OCI-LY7 (cell line): Measurements from ENCODE around the gene OR2A12. TPM values are rescaled to one million over a fixed set of nuclear protein-coding genes. Genes with fewer than 3 reads are reported as not detected.

ENCODE experiments used
- BruUV-seq: library from RNA; stranded (reverse); fragments of 400-500 nt; replicated peaks from 2 replicates; lab custom pipeline; 2021; lab: Mats Ljungman, UMichigan
- CTCF ChIA-PET: fragments of 300-600 bp; sonication (Branson Sonifier 250); formaldehyde crosslinking; loops from one replicate; lab custom pipeline; 2022; ENCODE audit warnings: antibody characterized with exemption; ENCODE audit not compliant: unreplicated experiment; lab: Charles Lee
- POLR2A ChIA-PET: fragments of 300-600 bp; sonication (Branson Sonifier 250); formaldehyde crosslinking; loops from one replicate; lab custom pipeline; 2022; ENCODE audit warnings: antibody characterized with exemption; lab: Charles Lee
- DNase-seq: peaks from one replicate; pipeline ENCODE4 v3.0.0-alpha.2; 2015; ENCODE audit warnings: low spot score
- H2AFZ ChIP-seq: fragments of 200-600 bp; sonication (generic), shearing (Covaris generic); 2 replicates; pipeline ENCODE4 v1.6.1; 2014; ENCODE audit warnings: mild to moderate bottlenecking, antibody characterized with exemption, low read length, moderate library complexity
- H3K27ac ChIP-seq: fragments of 200-600 bp; sonication (generic); 2 replicates; pipeline ENCODE4 v1.5.1; 2014; ENCODE audit warnings: mixed run types, low read depth, mild to moderate bottlenecking, moderate library complexity, low read length, inconsistent platforms; ENCODE audit not compliant: poor library complexity, severe bottlenecking
- H3K36me3 ChIP-seq: fragments of 200-600 bp; sonication (generic); 2 replicates; pipeline ENCODE4 v1.6.1; 2014; ENCODE audit warnings: mild to moderate bottlenecking, antibody characterized with exemption, low read length, moderate library complexity, mixed read lengths; ENCODE audit not compliant: insufficient read depth
- H3K4me1 ChIP-seq: fragments of 200-600 bp; sonication (generic); 2 replicates; pipeline ENCODE4 v1.5.1; 2014; ENCODE audit warnings: mild to moderate bottlenecking, low read length; ENCODE audit not compliant: insufficient read depth, poor library complexity, severe bottlenecking
- H3K4me2 ChIP-seq: fragments of 200-600 bp; sonication (generic); 2 replicates; pipeline ENCODE4 v1.6.1; 2014; ENCODE audit warnings: mild to moderate bottlenecking, low read length
- H3K4me3 ChIP-seq: fragments of 200-600 bp; sonication (generic); 2 replicates; pipeline ENCODE4 v1.5.1; 2014; ENCODE audit warnings: mild to moderate bottlenecking, low read depth, low read length; ENCODE audit not compliant: poor library complexity, severe bottlenecking
- H3K79me2 ChIP-seq: fragments of 200-600 bp; sonication (generic); 2 replicates; pipeline ENCODE4 v1.6.1; 2016; ENCODE audit warnings: low read depth, mild to moderate bottlenecking, low read length, moderate library complexity, mixed read lengths; ENCODE audit not compliant: insufficient read depth
- H3K9me2 ChIP-seq: fragments of 200-600 bp; sonication (generic); 2 replicates; pipeline ENCODE4 v1.6.1; 2016; ENCODE audit warnings: mild to moderate bottlenecking, low read length, mixed read lengths; ENCODE audit not compliant: insufficient read depth
- H3K9me3 ChIP-seq: fragments of 200-600 bp; sonication (generic); 2 replicates; pipeline ENCODE4 v1.6.1; 2014; ENCODE audit warnings: mild to moderate bottlenecking, mixed run types, low read length, mixed read lengths
- H4K20me1 ChIP-seq: fragments of 200-600 bp; sonication (generic); 2 replicates; pipeline ENCODE4 v1.6.1; 2014; ENCODE audit warnings: mild to moderate bottlenecking, antibody characterized with exemption, low read length, moderate library complexity, mixed read lengths; ENCODE audit not compliant: insufficient read depth
- EZH2phosphoT487 ChIP-seq: fragments of 200-600 bp; sonication (generic); IDR thresholded peaks from 2 replicates; pipeline ENCODE4 v1.6.1; 2018; ENCODE audit warnings: low read depth, borderline replicate concordance, mild to moderate bottlenecking, mixed run types, antibody characterized with exemption, low read length, moderate library complexity, mixed read lengths
- intact Hi-C: fragments of 100-400 bp; cut with micrococcal nuclease; formaldehyde crosslinking; loops from one replicate; pipeline ENCODE4 v1.10.0; 2022; ENCODE audit not compliant: unreplicated experiment
- total RNA-seq, 2 experiments: library from RNA; depleted of rRNA in 1 of 2; stranded (reverse); fragments of >200 nt in 1 of 2; shearing (Covaris generic) in 1 of 2; gene quantifications; 2 replicates each; pipeline ENCODE4 v1.2.3, GENCODE V29; 2014 to 2022
- TF ChIP-seq, protein P1 (sequence below): fragments of 200-600 bp; sonication (generic); conservative IDR thresholded peaks from 2 replicates; pipeline ENCODE4 v1.5.1; 2014; ENCODE audit warnings: mild to moderate bottlenecking, antibody characterized with exemption, low read length, moderate library complexity, mixed read lengths

The OR2A12 gene
- total RNA-seq, 2 experiments from 2014 or later, result not detected

DNA sequence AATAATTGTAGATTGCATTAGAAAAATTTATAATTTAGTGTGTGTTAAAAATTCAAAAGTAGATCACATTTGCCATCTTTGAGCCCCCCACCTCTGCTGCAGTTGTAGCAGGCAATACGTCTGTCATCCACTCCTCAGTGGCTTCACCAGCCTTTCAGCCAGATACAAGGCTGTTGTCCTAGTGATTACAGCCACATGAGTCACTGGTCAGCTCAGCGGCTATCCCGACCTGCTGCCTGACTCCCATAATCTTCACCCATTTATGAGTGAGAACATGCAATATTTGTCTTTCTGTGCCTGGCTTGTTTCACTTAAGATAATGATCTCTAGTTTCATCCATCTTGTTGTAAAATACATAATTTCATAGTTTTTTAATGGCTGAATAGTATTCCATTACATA lies 28.1 kb upstream of the OR2A12 start:
- Histone ChIP-seq H3K9me2 (no peaks in the 10 kb centered on the region), H3K9me3 (no peaks in the 10 kb centered on the region), H3K4me2 (no peak overlapping the region), H3K79me2 (no peaks in the 10 kb centered on the region), H3K4me1 (no peaks in the 10 kb centered on the region), H2AFZ (no peak overlapping the region), H4K20me1 (no peaks in the 10 kb centered on the region), H3K27ac (no peak overlapping the region), H3K36me3 (no peaks in the 10 kb centered on the region), H3K4me3 (no peak overlapping the region)
- TF ChIP-seq, protein P1, sequence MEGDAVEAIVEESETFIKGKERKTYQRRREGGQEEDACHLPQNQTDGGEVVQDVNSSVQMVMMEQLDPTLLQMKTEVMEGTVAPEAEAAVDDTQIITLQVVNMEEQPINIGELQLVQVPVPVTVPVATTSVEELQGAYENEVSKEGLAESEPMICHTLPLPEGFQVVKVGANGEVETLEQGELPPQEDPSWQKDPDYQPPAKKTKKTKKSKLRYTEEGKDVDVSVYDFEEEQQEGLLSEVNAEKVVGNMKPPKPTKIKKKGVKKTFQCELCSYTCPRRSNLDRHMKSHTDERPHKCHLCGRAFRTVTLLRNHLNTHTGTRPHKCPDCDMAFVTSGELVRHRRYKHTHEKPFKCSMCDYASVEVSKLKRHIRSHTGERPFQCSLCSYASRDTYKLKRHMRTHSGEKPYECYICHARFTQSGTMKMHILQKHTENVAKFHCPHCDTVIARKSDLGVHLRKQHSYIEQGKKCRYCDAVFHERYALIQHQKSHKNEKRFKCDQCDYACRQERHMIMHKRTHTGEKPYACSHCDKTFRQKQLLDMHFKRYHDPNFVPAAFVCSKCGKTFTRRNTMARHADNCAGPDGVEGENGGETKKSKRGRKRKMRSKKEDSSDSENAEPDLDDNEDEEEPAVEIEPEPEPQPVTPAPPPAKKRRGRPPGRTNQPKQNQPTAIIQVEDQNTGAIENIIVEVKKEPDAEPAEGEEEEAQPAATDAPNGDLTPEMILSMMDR, result no peak
- no peak for TF ChIP-seq EZH2phosphoT487
- intact Hi-C loops, result no loop called here
- DNase-seq, result no peak
- ChIA-PET POLR2A (interaction anchor here (0.6 kb wide), 1 partner anchor 10 kb away, joined by 3 read pairs; no protein-coding TSS in a partner anchor), CTCF (no interaction called here)
- no TSS peak for BruUV-seq

DNA sequence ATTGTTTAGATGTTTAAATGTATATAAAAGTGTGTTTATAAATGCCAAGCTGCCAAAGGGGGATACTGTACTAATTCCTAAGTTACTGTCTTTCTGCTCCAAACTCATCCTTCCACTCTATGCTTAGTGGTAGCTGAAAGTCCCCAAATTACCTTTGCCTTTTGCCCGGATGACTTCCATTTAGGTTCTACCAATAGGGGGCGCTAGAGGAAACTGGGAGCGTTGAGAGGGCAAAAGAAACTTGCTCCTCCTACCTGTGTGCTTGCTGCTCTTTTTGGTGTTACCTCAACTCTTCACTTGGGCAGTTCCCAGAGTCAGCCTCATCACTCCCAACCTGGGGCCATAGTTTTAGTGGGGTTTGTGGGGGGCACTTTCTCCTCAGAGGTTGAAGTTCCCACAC lies 22.4 kb upstream of the OR2A12 start:
- POLR2A ChIA-PET, result no interaction called here
- Histone ChIP-seq H2AFZ (no peak overlapping the region), H4K20me1 (no peaks in the 10 kb centered on the region)

DNA sequence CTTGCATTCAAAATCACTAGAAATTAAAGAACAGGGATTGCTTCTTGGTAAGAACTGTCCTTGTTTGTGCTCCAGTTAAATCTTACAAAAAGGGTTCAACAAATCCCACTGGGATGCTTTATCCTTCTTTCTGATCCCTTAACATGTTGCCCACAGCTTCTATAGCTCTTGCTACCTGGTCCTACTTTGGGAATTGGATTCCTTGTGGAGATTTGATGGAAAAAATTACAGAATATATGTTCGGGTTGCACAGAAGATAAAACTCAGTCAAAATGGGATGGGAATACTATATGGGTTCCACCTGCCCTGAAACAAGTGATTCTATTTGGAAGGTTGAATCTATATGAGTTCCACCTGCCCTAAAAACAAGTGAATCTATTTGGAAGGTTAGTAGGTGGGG lies 16.6 kb upstream of the OR2A12 start, which contains the start of gene OR2A25:
OR2A25 (plus strand) TSS at position 301 of the 400 bp plus-strand sequence. CDS start 4,409 bp downstream, outside the sequence.
- ChIA-PET POLR2A (interaction anchor here (1.4 kb wide), 1 partner anchor 57 kb away, joined by 3 read pairs; no protein-coding TSS in a partner anchor), CTCF (no interaction called here)
- no peaks in the 10 kb centered on the region for H3K9me2 ChIP-seq
- intact Hi-C loops, result no loop called here
- TF ChIP-seq, protein P1, result no peak
- no peak for TF ChIP-seq EZH2phosphoT487
- no TSS peak for BruUV-seq
- H3K9me3 ChIP-seq, result no peaks in the 10 kb centered on the region
- no peak within 1 kb of the TSS for H3K4me2 ChIP-seq
- no peak within 1 kb of the TSS for H3K27ac ChIP-seq
- H3K4me1 ChIP-seq, result no peaks in the 10 kb centered on the region
- H4K20me1 ChIP-seq, result no peaks in the 10 kb centered on the region
- H2AFZ ChIP-seq, result no peak within 1 kb of the TSS
- H3K4me3 ChIP-seq, result no peak within 1 kb of the TSS
- H3K36me3 ChIP-seq, result no peaks in the 10 kb centered on the region
- DNase-seq, result no peak
- no peaks in the 10 kb centered on the region for H3K79me2 ChIP-seq

More for the DNA sequence above, 22.4 kb upstream of the OR2A12 start:
- H3K4me1 ChIP-seq, result no peaks in the 10 kb centered on the region
- no peaks in the 10 kb centered on the region for H3K79me2 ChIP-seq
- no peaks in the 10 kb centered on the region for H3K9me2 ChIP-seq
- BruUV-seq, result no TSS peak
- H3K36me3 ChIP-seq, result no peaks in the 10 kb centered on the region
- no peak overlapping the region for H3K4me2 ChIP-seq
- CTCF ChIA-PET, result no interaction called here
- no peak overlapping the region for H3K27ac ChIP-seq
- intact Hi-C loops, result no loop called here
- H3K4me3 ChIP-seq, result no peak overlapping the region
- no peaks in the 10 kb centered on the region for H3K9me3 ChIP-seq
- no peak for DNase-seq
- TF ChIP-seq EZH2phosphoT487, result no peak
- TF ChIP-seq, protein P1, result peak; percentile 60
